Measurements from ENCODE around the gene ZNF438. TPM values are rescaled to one million over a fixed set of nuclear protein-coding genes. Genes with fewer than 3 reads are reported as not detected.
A peak's percentile ranks its signal among the peaks of the same experiment; 100 is the strongest.
"Not testable (repeated sequence)": the region's sequence is repeated elsewhere in the genome, so short reads cannot be mapped to it uniquely, and the experiment has no call there.

Gene ZNF438
- total RNA-seq, 4 donors from 2014 or later = 7.7 to 11.2 (median 8.7) TPM

DNA sequence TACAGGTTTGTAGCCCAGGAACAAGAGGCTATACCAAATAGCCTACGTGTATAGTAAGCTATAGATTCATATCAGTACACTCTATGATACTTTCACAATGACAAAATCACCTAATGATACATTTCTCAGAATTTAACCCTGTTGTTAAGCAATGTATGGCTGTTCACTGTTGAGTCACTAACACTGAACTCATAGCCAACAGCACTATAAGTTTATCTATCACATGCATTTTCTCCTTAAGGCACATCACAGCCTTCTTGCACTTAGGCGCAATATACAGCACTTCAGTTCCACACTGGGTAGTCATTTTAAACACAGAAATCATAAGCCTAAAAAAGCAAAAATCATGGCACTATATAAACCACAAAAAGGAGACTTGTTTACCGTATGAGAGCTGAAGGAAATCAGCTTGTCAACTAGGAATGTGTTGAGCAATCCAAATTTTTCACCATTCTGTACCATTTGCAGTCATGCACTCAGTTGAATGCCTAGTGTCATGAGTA is 45.6 kb downstream of the ZNF438 start:
- intact Hi-C loops (cut with DNase I; ENCODE audit: low total_unique reads) = no loop called here
- H3K4me3 ChIP-seq (ENCODE audit: low read depth, poor library complexity, severe bottlenecking) = no peak overlapping the region
- WGBS, 2 donors = 54 to 73% methylated on average over 3 of the region's 3 CpGs
- DNase-seq (ENCODE audit: low spot score in 2 of 2) = no peak
- TF ChIP-seq, protein P1, sequence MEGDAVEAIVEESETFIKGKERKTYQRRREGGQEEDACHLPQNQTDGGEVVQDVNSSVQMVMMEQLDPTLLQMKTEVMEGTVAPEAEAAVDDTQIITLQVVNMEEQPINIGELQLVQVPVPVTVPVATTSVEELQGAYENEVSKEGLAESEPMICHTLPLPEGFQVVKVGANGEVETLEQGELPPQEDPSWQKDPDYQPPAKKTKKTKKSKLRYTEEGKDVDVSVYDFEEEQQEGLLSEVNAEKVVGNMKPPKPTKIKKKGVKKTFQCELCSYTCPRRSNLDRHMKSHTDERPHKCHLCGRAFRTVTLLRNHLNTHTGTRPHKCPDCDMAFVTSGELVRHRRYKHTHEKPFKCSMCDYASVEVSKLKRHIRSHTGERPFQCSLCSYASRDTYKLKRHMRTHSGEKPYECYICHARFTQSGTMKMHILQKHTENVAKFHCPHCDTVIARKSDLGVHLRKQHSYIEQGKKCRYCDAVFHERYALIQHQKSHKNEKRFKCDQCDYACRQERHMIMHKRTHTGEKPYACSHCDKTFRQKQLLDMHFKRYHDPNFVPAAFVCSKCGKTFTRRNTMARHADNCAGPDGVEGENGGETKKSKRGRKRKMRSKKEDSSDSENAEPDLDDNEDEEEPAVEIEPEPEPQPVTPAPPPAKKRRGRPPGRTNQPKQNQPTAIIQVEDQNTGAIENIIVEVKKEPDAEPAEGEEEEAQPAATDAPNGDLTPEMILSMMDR (IDR thresholded peaks at IDR 0.05) = no peak
- TF ChIP-seq POLR2A (IDR thresholded peaks at IDR 0.05) = no peak

DNA sequence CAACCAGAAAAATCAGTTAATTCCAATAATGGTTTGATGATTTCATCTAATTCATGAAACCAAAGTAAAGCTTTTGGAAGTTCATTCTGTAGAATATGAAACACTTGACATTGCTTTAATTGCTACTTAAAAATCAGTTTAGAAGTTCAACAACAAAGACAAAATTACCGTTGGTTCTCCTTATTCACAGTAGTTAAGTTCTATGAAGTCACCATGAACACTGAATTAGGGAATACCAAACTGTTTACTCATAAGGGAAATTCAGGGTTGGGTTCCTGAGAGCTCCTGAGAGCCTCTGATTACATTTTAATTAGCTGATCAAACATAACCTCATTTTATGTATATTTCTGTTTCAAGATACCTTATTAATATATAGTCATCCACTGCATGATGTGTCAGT is 46.2 kb downstream of the ZNF438 start:
- intact Hi-C loops (cut with DNase I; ENCODE audit: low total_unique reads) = no loop called here
- TF ChIP-seq, protein P1 (IDR thresholded peaks at IDR 0.05) = no peak
- TF ChIP-seq POLR2A (IDR thresholded peaks at IDR 0.05) = no peak
- DNase-seq (ENCODE audit: low spot score in 2 of 2) = no peak
- H3K4me3 ChIP-seq (ENCODE audit: low read depth, poor library complexity, severe bottlenecking) = no peak overlapping the region
- 26 to 38% methylated on average over 1 of the region's 1 CpG for WGBS, 2 donors

DNA sequence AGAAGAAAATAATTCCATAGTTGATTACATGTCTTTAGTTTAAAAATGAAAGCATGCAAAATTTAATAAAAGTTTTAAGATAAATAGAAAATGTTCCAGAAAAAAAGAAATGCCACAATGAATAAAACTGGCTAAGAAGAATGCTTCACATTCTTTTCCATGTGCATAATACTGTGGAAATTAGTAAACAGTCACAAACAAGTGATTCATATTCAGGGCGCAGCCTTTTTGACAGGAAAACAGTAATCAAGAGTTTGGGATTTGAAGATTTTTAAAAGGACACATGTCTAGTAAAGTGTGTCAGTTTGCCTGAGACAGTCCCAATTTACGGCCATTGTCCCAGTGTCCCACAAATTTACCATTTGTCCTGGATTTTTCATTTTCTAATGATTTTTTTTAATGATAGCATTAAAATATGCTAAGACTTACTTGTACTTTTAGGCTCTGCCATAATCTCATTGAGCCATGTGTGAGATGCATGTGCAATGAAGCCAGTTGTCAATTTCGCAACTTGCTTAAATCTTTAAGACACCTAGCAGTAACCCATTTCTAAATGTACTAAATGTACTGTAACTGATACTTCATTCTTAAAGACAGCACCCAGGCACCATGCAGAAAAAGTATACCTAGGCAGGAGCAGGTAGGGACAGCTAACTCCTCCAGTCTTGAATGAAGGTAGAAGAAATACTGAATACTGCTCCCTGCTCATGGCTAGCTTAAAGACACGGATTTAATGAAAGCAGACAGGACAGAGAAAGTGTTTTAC is 46.9 kb downstream of the ZNF438 start:
- H3K4me3 ChIP-seq (ENCODE audit: low read depth, poor library complexity, severe bottlenecking) = no peak overlapping the region
- 65 to 74% methylated on average over 4 of the region's 4 CpGs for whole genome bisulfite sequencing, 2 donors
- peak in 1 of 2 donors; percentile 43 for DNase-seq (ENCODE audit: low spot score in 2 of 2)
- intact Hi-C loops (cut with DNase I; ENCODE audit: low total_unique reads) = no loop called here
- TF ChIP-seq, protein P1 (IDR thresholded peaks at IDR 0.05) = no peak
- no peak for TF ChIP-seq POLR2A (IDR thresholded peaks at IDR 0.05)

DNA sequence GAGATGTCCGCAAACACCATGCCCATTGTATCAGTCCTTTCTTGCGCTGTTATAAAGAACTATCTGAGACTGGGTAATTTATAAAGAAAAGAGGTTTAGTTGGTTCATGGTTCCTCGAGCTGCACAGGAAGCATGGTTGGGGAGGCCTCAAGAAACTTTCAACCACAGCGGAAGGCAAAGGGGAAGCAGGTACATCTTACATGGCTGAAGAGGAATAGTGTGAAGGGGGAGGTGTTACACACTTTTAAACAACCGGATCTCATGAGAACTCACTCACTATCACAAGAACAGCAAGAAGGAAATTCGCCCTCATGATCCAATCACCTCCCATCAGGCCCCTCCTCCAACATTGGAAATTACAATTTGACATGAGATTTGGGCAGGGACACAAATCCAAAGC is 48.5 kb downstream of the ZNF438 start:
- DNase-seq (ENCODE audit: low spot score in 2 of 2); H3K4me3 ChIP-seq (ENCODE audit: low read depth, poor library complexity, severe bottlenecking); intact Hi-C loops (cut with DNase I; ENCODE audit: low total_unique reads): not testable (repeated sequence)
- WGBS, 2 donors = 91 to 92% methylated on average over 6 of the region's 6 CpGs

DNA sequence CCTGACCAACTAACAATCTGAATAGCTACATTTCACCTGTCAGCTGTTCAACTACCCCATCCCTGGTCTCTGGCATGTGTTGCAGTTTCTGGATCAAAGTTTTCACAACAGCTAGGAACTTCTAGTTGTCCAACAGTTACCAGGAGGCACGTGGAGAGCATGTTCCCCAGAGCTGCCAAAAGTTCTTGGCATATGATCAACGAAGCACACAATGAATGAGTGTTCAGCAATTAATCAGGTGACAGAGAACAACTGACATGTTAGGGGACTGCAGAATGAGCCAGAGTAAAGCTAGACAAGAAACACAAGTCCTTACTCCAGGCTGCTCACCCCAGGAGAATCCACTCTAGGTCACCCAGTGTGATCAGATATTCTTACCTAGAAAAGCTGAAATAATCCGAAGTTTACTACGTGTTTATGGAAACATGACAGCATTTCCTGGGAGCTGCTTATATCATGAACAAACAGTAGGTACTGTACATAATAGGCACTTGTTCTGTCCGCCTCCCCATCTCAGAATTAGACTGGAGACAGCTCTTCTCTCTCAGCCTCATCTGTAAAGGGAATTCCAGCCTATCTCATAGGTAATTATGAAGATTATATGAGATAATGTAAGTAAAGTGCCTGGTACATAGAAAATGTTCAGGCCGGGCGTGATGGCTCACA is 50.6 kb downstream of the ZNF438 start:
- intact Hi-C loops (cut with DNase I; ENCODE audit: low total_unique reads) = no loop called here
- TF ChIP-seq, protein P1 (IDR thresholded peaks at IDR 0.05) = no peak
- no peak for TF ChIP-seq POLR2A (IDR thresholded peaks at IDR 0.05)
- WGBS, 2 donors = 46% methylated on average over 7 of the region's 7 CpGs
- no peak overlapping the region for H3K4me3 ChIP-seq (ENCODE audit: low read depth, poor library complexity, severe bottlenecking)
- peak; percentile 92 to 93 for DNase-seq (ENCODE audit: low spot score in 2 of 2)

DNA sequence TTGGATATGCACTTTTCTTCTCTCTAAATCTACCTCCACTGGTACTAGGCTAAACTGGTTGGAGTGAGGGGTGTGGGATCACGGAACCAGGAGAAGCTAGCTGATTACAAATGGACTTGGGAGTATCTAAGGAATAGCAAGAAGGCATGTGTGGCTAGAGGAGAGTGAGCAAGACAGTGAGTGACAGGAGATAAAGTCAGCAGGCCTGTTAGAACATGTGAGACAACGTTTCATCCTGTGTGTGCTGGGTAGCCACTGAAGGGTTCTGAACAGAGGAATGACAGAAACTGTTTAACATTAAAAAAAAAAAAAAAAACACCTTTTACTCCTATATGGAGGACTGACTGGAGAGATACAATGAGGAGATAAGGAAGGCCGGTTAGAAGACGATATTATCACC is 51.7 kb downstream of the ZNF438 start:
- no peak overlapping the region for H3K4me3 ChIP-seq (ENCODE audit: low read depth, poor library complexity, severe bottlenecking)
- WGBS, 2 donors = 83 to 84% methylated on average over 4 of the region's 4 CpGs
- TF ChIP-seq, protein P1 (IDR thresholded peaks at IDR 0.05) = no peak
- no peak for TF ChIP-seq POLR2A (IDR thresholded peaks at IDR 0.05)
- DNase-seq (ENCODE audit: low spot score in 2 of 2) = no peak
- intact Hi-C loops (cut with DNase I; ENCODE audit: low total_unique reads) = no loop called here

Measured in lower leg skin (tissue), 4 donors.